Activated CD8-positive, alpha-beta memory T cell treated with anti-CD3 and anti-CD28 coated beads for 36 hours (primary cell): ENCODE data around the gene NAA35. TPM values are rescaled to one million over a fixed set of nuclear protein-coding genes. Genes with fewer than 3 reads are reported as not detected.
"Not testable (repeated sequence)": the region's sequence is repeated elsewhere in the genome, so short reads cannot be mapped to it uniquely, and the experiment has no call there.

ENCODE experiments used
- CTCF ChIA-PET: fragments of 350-600 bp; sonication (Branson Sonifier 250); formaldehyde crosslinking; loops from one replicate; lab custom pipeline; 2021; ENCODE audit warnings: antibody characterized with exemption; lab: Charles Lee
- POLR2A ChIA-PET: fragments of 350-600 bp; sonication (Branson Sonifier 250); formaldehyde crosslinking; loops from one replicate; lab custom pipeline; 2021; ENCODE audit warnings: antibody characterized with exemption; lab: Charles Lee
- total RNA-seq, 2 experiments: library from RNA; stranded (reverse); gene quantifications; one replicate each; pipeline ENCODE4 v1.2.3, GENCODE V29; 2021

Gene NAA35
- 10 to 100 TPM; 33.8 to 34.2 TPM for total RNA-seq

DNA sequence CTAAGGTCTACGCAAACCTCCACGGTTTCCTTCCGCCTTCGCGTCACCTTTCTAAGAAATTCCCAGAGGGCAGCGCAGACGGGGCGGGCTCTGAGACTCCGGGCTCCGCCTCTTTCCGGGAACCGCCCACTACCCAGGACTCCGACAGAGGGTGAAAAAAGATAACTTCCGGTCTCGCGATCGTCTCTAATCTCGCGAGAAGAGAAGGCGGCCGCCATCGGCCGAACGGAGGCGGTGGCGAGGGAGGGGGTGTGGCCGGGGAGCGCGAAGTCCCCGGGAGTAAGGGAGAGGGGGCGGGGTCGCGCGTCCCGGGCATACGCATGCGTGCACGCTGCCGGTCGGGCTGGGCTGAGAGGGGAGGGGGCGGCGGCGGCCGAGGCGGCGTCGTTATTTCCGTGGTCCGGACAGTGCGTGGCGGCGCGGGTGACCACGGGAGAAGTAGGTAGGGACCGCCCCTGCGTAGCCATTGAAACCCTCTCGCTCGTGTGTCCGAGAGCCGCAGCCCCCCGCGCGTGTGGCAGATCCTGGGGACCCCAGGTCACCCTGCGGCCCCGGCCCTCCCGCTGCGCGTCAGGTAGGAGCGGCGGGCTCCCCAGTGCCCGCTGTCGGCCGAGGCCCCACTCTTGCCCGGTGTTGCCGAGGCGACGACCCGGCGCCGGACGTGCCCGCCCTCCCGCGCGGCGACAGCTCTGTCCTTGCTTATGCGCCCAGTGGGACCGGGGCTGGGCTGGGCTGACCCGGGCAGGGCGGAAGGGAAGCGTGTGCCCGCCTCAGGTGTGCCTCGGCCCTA, at the start of gene NAA35:
NAA35 (plus strand) TSS at position 315 of the 790 bp plus-strand sequence. CDS start 1,014 bp downstream, outside the sequence.
- ChIA-PET CTCF (no interaction called here), POLR2A (no interaction called here)

DNA sequence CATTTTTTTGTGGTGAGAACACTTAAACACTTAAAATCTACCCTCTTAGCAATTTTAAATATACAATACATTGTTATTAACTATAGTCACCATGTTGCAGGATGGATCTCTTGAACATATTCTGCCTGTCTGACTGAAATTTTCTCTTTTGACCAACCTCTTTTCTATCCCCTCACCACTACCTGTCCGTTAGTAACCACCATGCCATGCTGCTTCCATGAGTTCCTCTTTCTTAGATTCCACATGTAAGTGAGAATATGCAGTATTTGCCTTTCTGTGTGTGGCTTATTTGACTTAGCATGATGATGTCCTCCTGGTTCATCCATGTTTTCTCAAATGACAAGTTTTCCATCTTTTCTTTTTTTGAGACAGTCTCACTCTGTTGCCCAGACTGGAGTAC, 48.5 kb upstream of the NAA35 start:
- POLR2A ChIA-PET: no interaction called here

DNA sequence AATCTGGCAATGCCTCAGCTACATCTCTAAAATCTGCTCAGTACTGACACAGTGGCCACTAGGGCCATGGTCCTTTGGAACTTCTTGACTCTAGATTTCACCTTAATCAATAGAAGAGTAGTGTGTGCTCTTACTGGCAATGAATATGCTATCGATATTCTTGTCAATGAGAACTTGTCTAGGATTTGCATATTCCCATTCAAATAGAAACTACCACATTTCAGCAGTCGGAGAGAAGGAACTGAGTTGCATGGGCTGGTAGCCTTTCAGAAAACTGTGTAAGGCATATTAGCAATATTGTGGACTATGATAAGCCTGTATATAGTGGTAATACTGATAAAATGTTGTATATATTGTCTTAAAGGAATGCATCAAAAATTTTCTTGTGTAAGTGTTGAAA, 45.3 kb upstream of the NAA35 start:
- ChIA-PET CTCF (no interaction called here), POLR2A (no interaction called here)

More for the DNA sequence above, 48.5 kb upstream of the NAA35 start:
- CTCF ChIA-PET: no interaction called here

DNA sequence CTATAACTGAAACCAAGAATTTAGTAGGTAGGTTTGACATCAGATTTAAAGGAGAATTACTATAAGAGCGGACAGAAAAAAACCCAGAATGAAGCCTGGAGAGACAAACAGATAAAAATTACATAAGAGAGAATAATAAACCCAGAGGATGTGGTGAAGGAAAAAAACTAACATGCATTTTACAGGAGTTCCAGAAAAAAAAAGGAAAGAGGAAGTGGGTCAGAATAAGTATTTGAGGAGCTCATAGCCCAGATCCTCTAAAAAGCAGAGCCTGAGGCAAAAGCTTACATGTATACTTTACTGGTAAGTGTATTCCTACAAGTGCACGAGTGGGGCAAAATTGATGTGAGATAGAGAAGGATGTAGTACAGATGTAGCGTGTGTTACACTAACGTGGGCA, 43.1 kb upstream of the NAA35 start:
- CTCF ChIA-PET: no interaction called here

DNA sequence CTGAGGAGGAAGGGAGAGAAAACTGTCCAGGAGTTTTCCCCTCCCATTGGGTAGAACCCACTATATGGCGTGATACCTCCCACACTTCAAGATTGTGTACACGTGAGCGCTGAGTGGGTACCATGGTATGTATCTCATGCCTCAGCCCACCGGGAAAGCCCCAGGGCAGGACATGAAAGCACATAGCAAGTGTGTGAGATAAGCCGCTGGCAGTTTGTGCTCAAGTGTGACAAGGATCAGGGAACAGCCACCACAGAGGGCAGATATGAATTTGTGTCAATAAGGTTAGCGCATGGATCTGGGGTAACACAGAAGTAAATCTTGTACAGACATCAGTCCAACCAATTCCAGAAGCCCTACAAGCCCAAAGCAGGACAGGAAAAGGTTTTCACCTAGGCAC, 42.6 kb upstream of the NAA35 start:
- CTCF ChIA-PET: no interaction called here
- POLR2A ChIA-PET: no interaction called here

More for the DNA sequence above, 43.1 kb upstream of the NAA35 start:
- POLR2A ChIA-PET: no interaction called here

DNA sequence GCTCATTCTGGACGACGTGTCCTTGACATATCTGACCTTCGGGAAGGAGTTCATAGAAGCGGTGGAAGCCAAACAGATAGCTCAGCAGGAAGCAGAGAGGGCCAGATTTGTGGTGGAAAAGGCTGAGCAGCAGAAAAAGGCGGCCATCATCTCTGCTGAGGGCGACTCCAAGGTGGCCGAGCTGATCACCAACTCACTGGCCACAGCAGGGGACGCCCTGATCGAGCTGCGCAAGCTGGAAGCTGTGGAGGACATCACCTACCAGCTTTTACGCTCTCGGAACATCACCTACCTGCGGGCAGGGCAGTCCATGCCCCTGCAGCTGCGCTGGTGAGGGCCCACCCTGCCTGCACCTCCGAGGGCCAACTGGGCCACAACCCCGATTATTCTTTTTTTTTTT, 41.6 kb upstream of the NAA35 start:
- ChIA-PET CTCF (interaction anchor here (1.4 kb wide), 1 partner anchor 80 kb away, joined by 3 read pairs; no protein-coding TSS in a partner anchor), POLR2A (interaction anchor here (0.5 kb wide), 1 partner anchor 215 kb away, joined by 8 read pairs; no protein-coding TSS in a partner anchor)

DNA sequence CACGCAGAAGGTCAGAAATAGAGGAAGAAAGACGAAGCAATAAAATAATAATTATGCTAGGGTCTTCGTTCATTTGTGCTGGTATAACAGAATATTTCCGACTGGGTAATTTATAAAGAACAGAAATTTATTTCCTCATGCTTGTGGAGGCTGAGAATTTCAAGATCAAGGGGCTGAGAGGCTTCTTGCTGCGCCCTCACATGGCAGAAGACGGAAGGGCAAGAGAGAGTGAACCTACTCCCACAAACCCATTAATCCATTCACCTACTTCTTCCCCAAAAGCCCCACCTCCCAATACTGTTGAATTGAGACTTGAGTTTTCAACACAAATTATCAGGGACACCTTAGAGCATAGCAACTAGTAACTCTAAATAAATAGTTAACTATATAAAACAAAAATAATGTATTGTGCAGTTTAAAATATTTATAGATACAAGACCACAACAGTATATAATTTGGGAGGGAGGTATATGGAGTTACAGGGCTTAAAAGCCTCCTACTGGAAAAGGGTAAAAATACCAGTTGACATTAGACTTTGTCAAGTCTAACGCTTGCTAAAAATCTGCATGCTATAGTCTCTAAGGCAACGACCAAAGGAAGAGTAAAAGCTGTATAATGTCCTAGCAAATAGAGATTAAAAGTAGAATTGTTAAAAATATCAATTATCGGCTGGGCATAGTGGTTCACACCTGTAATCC, 40.3 kb upstream of the NAA35 start:
- ChIA-PET CTCF (interaction anchor here (1.4 kb wide), 1 partner anchor 81 kb away, joined by 3 read pairs; no protein-coding TSS in a partner anchor), POLR2A (no interaction called here)

DNA sequence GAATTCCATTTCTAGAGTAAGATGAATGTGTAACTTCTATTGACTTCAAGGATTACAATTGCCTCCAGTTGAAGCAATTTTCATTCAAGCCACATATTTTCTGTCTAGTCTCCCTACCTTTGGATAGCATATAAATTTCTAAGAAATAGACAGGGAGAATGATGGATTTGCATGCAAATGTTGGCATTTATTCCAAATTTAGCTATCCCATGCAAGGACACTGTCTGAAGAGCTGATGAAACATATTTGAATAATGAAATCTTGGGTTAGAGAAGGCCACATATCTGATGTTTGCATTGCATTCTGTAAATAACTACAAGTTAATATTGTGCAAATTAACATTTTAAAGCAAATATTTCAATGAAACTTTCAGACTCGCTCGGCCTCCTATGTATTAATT, 36.0 kb upstream of the NAA35 start:
- CTCF ChIA-PET: no interaction called here
- POLR2A ChIA-PET: no interaction called here

DNA sequence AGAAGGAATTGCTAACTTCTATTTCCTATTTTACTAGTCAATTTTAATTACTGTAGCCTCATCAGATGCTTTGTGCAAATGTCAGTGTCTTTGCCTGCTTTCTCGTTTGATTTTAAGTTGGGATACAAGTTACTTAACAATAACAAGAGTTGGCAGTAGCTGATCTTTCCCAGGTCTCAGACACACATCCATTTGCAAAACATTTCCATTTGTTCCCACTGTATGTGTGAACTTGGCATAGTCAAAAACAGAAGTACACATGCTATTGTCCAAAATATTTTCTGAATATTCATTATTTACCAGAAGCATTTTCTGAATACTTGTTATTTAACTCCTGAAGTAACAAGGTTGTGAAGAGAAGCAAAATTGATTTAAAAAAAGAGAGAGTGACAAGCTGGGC, 35.0 kb upstream of the NAA35 start:
- ChIA-PET POLR2A (no interaction called here), CTCF (no interaction called here)

DNA sequence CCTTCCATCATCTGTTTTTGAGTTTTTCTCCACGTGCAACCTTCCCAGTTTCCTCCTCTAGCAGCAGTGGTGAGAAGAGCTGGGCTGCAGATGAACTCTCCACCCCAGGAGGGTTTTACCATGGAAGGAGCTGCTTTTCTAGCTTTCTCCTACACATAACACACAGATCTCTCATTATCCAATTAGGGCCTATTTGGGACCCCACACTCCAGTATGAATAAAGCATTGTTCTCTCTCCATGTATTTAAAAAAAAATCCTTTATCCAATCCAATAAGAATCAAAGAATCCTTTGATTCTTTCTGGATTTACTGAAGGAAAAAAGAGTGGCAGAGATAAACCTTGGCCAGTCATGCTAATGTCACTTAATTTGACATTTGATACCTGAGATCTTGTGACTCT, 31.6 kb upstream of the NAA35 start:
- CTCF ChIA-PET: no interaction called here
- POLR2A ChIA-PET: no interaction called here

DNA sequence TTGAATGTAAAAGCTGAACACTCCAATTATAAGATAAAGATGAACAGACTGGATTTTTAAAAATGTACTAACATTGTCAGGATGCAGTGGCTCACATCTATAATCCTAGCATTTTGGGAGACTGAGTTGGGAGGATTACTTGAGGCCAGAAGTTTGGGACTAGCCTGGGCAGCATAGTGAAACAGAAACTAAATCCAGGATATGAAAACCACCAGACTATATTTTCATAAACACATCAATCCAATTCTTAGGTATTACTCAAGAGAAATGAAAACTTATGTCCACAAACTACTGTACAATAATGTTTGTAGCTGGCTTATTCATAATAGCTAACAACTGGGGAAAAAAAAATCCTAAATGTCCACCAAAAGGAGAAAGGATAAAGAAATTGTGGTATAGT, 26.8 kb upstream of the NAA35 start:
- CTCF ChIA-PET: no interaction called here
- POLR2A ChIA-PET: no interaction called here

DNA sequence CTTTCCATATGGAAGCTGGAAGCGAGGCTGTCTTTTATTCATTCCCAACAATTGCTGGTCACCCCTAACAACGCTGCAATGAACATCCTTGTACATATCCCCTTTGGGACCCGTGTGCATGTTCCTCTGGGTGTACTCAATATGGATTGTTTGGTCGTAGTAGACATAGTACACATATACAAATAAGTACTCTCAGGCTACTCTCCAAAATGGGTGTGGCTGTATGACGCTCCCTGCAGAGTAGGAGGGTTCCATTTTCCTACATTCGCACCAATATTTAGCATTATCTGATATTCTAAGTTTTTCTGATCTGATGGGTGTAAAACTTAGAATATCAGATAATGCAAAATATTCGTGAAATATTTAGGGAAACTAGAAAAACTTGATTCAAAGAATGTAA, 23.2 kb upstream of the NAA35 start:
- CTCF ChIA-PET: no interaction called here
- POLR2A ChIA-PET: no interaction called here

DNA sequence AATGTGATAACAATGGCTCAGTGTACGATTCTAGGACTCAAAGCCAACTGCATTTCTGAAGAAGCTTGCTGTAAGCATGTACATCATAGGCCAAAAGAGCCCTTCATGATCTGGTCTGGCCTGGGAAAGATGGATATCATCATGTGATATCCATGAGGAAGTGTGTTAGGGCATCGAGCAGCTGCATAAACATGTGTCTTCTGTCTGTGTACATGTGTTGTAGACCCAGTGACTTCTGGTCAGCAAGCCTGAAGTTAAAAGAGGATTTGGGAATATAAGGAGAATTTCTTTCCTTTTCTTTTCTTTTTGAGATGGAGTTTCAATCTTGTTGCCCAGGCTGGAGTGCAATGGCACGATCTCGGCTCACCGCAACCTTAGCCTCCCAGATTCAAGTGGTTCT, 15.5 kb upstream of the NAA35 start:
- POLR2A ChIA-PET: no interaction called here
- CTCF ChIA-PET: interaction anchor here (0.6 kb wide), 1 partner anchor 56 kb away, joined by 3 read pairs; no protein-coding TSS in a partner anchor

DNA sequence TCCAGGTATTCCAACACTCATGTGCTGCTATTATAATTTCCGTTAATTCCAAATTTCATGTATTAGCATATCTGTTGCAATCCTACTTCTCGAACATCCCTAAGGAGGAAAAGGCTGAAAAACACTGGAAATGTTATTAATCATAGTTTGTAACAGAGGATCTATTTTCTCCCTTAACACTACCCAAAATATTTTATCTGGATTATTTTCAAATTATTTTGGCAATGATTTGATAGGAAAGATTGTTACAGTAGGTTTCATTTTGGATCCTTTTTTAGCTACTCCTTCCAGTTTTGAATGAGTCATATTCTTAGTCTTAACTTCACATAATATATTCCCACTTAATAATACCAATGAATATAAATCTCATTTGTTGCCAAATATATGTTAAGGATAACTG, 13.9 kb upstream of the NAA35 start:
- CTCF ChIA-PET: no interaction called here

DNA sequence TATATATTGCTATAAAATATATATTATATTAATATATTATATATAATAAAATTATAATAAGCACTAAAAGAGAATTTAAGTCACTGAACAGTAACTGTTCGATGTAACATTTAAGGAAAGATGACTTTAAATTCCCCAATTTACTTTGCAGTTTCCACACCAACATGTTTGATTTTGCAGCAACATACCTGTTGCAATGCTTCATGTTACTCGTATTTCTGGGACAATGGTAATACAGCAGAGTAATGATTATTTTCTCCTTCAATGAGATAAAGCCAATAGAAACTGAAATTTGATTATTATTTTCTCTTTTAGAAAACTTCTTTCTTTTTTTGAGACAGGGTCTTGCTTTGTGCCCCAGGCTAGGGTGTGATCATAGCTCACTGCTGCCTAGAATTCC, 9.5 kb upstream of the NAA35 start:
- ChIA-PET CTCF (interaction anchor here (0.7 kb wide), 1 partner anchor 723 kb away, joined by 5 read pairs; no protein-coding TSS in a partner anchor), POLR2A (interaction anchor here (0.6 kb wide), 1 partner anchor 56 kb away, joined by 3 read pairs; no protein-coding TSS in a partner anchor)

More for the DNA sequence above, 13.9 kb upstream of the NAA35 start:
- POLR2A ChIA-PET: no interaction called here

DNA sequence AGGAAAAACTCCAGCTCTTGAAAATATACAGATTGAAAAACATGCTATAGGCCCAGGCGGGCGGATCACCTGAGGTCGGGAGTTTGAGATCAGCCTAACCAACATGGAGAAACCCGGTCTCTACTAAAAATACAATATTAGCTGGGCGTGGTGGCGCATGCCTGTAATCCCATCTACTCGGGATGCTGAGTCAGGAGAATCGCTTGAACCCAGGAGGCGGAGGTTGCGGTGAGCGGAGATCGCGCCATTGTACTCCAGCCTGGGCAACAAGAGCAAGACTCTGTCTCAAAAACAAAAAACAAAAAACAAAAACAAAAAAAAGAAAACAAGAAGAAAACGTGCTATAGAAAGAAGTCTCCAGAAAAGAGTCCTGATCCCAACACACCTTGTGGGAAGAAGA, 5.0 kb upstream of the NAA35 start:
- CTCF ChIA-PET, POLR2A ChIA-PET: not testable (repeated sequence)

DNA sequence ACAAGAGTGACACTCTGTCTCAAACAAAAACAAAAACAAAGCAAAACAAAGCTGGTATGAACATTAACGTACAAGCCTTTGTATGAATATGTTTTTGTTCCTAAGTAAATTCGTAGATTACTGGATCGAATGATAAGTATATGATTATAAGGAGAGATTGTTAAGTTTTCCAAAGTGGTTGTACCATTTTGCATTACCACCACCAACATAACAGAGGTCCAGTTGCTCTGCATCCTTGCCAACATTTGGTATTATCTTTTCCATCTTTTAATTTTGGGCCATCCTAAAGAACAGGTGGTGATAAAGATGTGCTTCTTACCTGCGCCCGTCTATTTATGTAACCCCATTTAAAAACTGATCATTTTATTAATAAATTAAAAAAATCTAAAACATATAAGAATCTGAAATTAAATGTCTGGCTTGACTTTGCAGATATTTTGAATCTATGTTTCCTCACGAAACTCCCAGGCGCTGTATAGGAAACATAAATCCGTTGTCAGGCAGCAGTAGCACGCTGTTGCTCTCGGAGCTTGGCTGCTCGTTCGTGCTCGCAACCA, 593 bp upstream of the NAA35 start:
- ChIA-PET POLR2A (no interaction called here), CTCF (no interaction called here)

DNA sequence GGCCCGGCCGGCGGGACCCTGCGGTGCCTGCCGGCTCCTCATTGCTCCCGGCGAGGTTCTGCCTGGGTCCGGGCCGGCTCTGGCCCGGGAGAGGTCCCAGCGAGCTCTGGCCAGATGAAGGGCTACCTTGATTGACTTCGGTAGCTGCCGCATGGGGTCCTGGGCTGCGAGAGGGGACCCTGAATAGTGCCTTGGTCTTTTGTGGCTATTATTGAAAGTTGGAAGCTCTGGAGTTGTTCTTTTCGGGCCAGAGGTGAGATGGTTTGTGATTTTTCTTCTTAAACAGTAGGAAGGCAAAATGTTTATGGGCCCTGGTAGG, 635 bp downstream of the NAA35 start:
- ChIA-PET POLR2A (no interaction called here), CTCF (no interaction called here)

DNA sequence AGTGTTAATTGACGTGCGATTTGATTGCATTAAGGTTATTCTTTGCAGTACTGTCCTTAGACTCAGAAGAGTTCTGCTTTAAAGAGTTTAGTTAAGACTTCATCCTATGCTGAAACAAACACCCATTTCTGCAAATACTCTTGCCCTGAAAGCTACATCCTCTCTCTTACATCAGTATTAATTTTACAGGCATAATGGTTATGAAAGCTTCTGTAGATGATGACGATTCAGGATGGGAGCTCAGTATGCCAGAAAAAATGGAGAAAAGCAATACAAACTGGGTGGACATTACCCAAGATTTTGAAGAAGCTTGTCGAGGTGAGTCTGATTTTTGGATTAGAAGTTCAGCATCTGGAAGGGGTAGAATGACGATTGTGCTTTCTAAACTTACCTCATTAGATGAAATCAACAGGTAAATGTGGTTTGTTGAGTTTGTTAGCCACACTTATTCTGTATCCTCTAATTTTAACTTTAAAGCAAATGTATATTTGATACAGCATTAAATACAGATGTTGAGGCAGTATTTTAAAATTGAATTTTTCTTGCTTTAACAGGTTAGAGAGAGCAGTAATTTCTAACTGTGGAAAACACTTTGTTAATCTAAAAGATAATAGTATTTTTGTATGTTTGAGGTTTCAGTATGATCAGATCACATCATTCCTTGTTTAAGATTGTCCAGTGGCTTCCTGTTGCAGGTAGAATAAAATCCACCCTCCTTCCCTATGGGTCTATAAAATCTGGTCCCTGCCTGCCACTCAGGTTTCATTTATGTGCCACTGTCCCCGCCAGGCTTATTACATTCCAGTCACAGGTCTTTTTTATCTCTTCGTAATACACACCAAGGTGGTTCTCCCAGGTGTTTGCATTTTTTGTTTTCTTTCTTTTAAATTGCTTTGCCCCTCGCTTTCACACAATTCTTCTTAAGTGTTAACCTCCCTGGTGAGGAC, 1.3 kb downstream of the NAA35 start:
- ChIA-PET POLR2A (no interaction called here), CTCF (no interaction called here)
